IPS DF 6.9 (cell line): ENCODE results near the gene CACNA1C.

Source experiments
- DNase-seq: peaks from one replicate; pipeline ENCODE4 v3.0.0-alpha.2; 2013; ENCODE audit warnings: low read depth, low spot score
- H3K27ac ChIP-seq: one replicate; pipeline ENCODE4 v1.5.1; 2013; ENCODE audit warnings: low read length, control low read depth
- H3K27me3 ChIP-seq: 2 replicates; pipeline ENCODE4 v1.6.1; 2013; ENCODE audit warnings: mild to moderate bottlenecking, low read length; ENCODE audit not compliant: control insufficient read depth, insufficient read depth
- H3K36me3 ChIP-seq: 2 replicates; pipeline ENCODE4 v1.6.1; 2013; ENCODE audit warnings: low read length; ENCODE audit not compliant: control insufficient read depth, insufficient read depth
- H3K4me1 ChIP-seq: 2 replicates; pipeline ENCODE4 v1.6.1; 2013; ENCODE audit warnings: low read length; ENCODE audit not compliant: control insufficient read depth, insufficient read depth
- H3K4me3 ChIP-seq: 2 replicates; pipeline ENCODE4 v1.5.1; 2013; ENCODE audit warnings: mild to moderate bottlenecking, low read length
- H3K9me3 ChIP-seq: 2 replicates; pipeline ENCODE4 v1.6.1; 2013; ENCODE audit warnings: low read length, inconsistent platforms; ENCODE audit not compliant: control insufficient read depth, insufficient read depth
- WGBS: extraction: QIAGEN DNeasy Blood & Tissue Kit; methylation state at CpG from one replicate; pipeline ENCODE4 v1.1.7; 2013; ENCODE audit warnings: mixed read lengths, missing lambda C conversion rate; ENCODE audit not compliant: insufficient read length, insufficient coverage; 5-methylcytosine and 5-hydroxymethylcytosine counted together

CACNA1C gene

DNA sequence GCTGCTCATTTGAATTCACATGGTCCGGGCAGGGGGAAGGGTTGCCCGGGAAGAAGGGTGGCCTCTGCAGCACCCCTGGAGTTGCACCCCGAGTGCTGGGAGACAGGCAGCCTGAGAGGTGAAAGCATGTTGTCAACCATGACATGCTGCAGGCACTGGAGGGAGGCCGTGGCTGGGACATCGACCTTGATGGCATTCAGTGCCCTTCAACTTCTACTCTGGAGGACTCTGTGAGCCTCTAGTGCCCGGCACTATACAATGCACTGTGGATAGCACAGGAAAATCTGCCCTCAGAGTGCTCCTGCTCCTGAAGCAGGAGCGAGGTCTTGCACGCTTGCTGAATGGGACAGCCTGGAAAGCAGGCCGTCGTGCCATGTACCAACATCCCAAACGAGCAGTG is 382.7 kb downstream of the CACNA1C start:
- no CpG with 5 or more reads among the region's 11 CpGs for WGBS
- Histone ChIP-seq H3K9me3 (no peaks in the 10 kb centered on the region), H3K27ac (no peak overlapping the region), H3K4me3 (no peak overlapping the region), H3K4me1 (no peaks in the 10 kb centered on the region), H3K36me3 (no peaks in the 10 kb centered on the region), H3K27me3 (no peaks in the 10 kb centered on the region)
- DNase-seq, result no peak

DNA sequence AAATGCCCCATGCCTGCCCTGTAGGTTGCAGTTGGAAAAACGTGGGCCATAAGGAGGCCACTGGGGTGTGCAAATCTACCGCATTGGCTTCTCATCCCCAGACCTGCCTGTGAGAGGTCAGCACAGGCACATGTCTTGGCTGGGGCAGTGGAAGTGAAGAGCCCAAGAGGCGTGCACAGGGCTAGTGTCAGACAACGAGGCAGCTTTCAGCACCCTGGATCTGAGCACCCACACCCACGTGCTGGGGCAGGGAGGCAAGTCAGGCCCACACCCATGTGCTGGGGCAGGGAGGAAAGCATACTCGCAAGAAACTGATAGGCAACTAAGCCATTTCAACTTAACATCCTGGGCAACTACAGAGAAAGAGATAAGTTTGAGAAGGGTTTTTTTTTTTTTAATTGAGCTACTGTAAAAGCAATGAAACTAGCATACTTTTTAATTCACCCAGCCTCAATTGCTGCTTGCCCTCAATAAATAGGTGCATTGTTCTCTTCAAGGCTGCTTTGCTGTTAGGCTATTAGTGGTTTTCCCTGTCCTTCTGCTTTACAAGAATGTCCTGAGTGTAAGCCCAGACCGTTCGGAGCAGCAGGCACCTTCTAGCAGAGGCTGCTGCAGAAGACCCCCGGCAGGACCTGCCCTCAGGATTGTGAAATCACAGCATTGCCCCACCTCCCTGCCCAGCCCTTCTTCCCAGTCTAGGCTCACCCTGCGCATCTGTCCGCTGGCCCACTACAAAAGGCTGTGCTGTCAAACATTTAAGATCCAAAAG is 386.7 kb downstream of the CACNA1C start:
- H3K4me1 ChIP-seq, result no peaks in the 10 kb centered on the region
- no CpG with 5 or more reads among the region's 11 CpGs for WGBS
- no peaks in the 10 kb centered on the region for H3K36me3 ChIP-seq
- H3K27ac ChIP-seq, result no peak overlapping the region
- no peak overlapping the region for H3K4me3 ChIP-seq
- DNase-seq, result no peak
- no peaks in the 10 kb centered on the region for H3K9me3 ChIP-seq
- no peaks in the 10 kb centered on the region for H3K27me3 ChIP-seq

DNA sequence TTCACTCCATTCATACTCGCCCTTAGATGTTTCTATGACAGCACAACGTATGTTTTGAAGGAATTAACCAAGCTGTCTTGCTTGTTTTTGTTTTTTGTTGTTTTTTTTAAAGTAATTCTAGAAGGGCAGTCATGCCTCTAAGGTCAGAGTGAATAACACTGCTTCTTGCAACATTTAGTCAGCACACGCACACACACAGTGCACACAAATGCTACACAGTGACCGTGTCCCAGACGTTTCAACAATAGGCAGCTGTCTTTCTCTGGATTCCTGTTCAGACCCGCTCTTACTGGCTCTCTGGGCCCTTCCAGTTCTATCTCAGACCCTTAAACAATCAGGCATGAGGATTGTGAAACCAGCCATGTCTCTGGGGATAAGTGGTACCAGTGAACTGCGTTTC is 391.0 kb downstream of the CACNA1C start:
- DNase-seq, result no peak
- H3K4me1 ChIP-seq, result no peaks in the 10 kb centered on the region
- no peaks in the 10 kb centered on the region for H3K36me3 ChIP-seq
- no CpG with 5 or more reads among the region's 7 CpGs for WGBS
- no peak overlapping the region for H3K4me3 ChIP-seq
- H3K27ac ChIP-seq, result no peak overlapping the region
- no peaks in the 10 kb centered on the region for H3K27me3 ChIP-seq
- H3K9me3 ChIP-seq, result no peaks in the 10 kb centered on the region

DNA sequence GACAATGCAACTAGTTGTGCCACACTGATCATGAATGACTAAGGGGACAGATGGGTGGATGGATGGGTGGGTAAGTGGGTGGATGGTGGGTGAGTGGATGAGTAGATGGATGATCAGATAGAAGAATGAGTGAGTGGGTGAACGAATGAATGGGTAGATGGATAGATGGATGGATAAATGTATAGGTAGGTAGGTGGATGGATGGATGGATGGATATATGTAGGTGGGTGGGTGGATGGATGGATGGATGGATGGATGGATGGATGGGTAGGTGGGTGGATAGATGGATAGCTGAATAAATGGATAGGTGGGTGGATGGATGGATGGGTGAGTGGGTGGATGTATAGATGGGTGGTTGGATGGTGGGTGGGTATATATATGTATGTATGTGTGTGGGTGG is 393.2 kb downstream of the CACNA1C start:
- Histone ChIP-seq H3K4me3 (no peak overlapping the region), H3K36me3 (no peaks in the 10 kb centered on the region), H3K9me3 (no peaks in the 10 kb centered on the region), H3K27ac (no peak overlapping the region), H3K27me3 (no peaks in the 10 kb centered on the region), H3K4me1 (no peaks in the 10 kb centered on the region)
- 100% methylated on average over 1 of the region's 1 CpG for WGBS
- no peak for DNase-seq

DNA sequence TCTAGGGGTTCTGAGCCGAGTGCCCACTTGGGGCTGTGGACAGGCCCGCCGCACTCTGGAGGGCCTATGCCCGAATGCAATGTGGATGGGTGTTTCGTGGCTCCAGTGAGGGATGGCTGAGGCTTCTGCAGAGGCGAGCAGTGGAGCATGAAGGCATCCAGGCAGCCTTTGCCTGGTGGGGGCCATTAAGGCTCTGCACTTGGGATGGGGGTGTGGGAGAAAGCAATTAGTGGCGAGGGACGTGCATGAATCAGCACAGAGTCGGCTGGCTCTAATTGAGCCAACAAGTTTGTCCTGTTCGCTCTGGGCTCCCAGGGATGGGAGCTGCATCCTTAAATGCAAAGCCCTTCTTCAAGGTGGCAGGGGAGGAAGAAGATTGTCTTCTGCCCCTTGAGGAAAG is 395.1 kb downstream of the CACNA1C start:
- DNase-seq, result no peak
- WGBS, result no CpG with 5 or more reads among the region's 10 CpGs
- Histone ChIP-seq H3K4me3 (no peak overlapping the region), H3K4me1 (no peaks in the 10 kb centered on the region), H3K27ac (no peak overlapping the region), H3K27me3 (no peaks in the 10 kb centered on the region), H3K36me3 (no peaks in the 10 kb centered on the region), H3K9me3 (no peaks in the 10 kb centered on the region)

DNA sequence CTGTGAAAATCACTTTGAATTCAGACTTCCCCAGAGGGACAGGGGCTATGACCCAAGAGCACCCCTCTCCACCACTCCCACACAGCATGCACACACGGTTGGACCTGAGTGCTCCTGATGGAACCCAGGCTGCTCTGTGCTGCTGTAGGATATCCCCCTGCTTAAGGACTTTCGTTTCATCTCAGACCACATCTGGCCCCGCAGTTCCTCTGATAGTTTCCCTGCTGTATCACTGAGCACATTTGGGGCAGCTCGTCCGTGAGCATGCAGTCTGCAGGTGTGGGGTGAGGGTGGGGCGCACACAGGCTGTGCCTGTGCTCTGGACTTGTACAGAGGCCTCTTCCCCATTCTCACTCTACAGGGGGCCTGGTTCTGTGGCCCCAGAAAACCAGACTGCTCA is 396.8 kb downstream of the CACNA1C start:
- no peaks in the 10 kb centered on the region for H3K4me1 ChIP-seq
- no peaks in the 10 kb centered on the region for H3K27me3 ChIP-seq
- H3K36me3 ChIP-seq, result no peaks in the 10 kb centered on the region
- H3K4me3 ChIP-seq, result no peak overlapping the region
- no peak for DNase-seq
- H3K27ac ChIP-seq, result no peak overlapping the region
- no peaks in the 10 kb centered on the region for H3K9me3 ChIP-seq
- WGBS, result no CpG with 5 or more reads among the region's 6 CpGs

DNA sequence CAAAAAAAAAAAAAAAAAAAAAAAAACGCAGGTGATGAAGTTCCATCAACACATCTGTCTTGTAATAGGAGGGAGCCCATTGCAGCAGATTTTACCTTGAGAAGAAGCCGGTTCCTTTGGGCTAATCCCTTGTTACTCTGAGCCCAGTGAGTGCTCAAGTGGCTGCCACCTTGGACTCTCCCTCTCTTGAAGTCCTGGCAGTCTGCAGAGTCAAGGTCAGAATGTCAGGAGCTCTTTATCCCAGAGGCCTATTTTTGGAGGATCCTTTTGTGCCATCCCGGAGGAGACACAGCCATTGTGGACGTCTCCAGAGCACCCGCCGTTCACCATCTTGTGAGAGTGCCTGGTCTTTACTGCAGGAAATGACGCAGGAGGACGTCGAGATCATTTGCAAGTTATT is 397.8 kb downstream of the CACNA1C start:
- no peaks in the 10 kb centered on the region for H3K9me3 ChIP-seq
- no peaks in the 10 kb centered on the region for H3K4me1 ChIP-seq
- whole genome bisulfite sequencing, result no CpG with 5 or more reads among the region's 9 CpGs
- H3K36me3 ChIP-seq, result no peaks in the 10 kb centered on the region
- DNase-seq, result no peak
- no peak overlapping the region for H3K27ac ChIP-seq
- H3K4me3 ChIP-seq, result no peak overlapping the region
- no peaks in the 10 kb centered on the region for H3K27me3 ChIP-seq

DNA sequence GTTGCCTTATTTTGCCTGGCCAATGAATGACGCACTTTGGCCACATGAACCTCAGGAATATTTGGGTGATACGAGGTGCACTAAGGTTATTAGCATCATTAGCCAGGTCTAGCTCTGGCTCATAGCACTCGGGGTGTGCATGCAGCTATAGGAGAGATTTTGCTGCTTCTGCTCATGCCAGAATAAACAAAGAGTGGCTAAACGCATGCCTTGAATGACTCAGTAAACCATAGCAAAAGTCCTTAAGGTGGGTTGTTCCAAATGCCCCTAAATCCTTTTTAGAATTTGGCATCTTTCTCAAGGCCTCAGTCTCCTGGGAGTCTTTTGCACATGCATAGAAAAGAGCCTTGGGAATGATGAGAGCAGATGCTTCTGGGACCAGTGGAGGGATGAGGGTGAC is 398.2 kb downstream of the CACNA1C start:
- H3K27ac ChIP-seq, result no peak overlapping the region
- no CpG with 5 or more reads among the region's 4 CpGs for WGBS
- no peak overlapping the region for H3K4me3 ChIP-seq
- no peak for DNase-seq
- no peaks in the 10 kb centered on the region for H3K27me3 ChIP-seq
- no peaks in the 10 kb centered on the region for H3K36me3 ChIP-seq
- H3K4me1 ChIP-seq, result no peaks in the 10 kb centered on the region
- no peaks in the 10 kb centered on the region for H3K9me3 ChIP-seq

DNA sequence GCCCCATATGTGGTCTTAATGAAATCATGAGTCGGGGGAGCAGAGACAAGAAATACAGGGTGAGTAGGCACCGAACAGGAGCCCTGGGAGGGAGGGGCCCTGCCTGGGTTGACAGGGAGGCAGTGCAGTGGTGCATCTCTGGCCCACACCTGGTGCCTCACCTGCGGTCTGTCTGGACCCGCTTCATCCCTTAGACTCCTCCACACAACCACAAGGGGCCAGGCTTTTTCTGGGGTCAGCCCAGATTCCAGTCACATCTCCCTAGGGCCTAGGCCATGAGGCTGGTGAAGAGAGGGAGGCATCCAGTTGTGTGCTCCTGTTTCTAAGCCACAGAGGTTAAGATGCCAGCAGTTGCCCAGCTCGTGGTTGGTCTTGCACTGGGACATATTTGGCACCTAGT is 398.7 kb downstream of the CACNA1C start:
- no peaks in the 10 kb centered on the region for H3K9me3 ChIP-seq
- H3K4me3 ChIP-seq, result no peak overlapping the region
- no peaks in the 10 kb centered on the region for H3K4me1 ChIP-seq
- no CpG with 5 or more reads among the region's 5 CpGs for WGBS
- DNase-seq, result no peak
- no peaks in the 10 kb centered on the region for H3K27me3 ChIP-seq
- no peaks in the 10 kb centered on the region for H3K36me3 ChIP-seq
- no peak overlapping the region for H3K27ac ChIP-seq

DNA sequence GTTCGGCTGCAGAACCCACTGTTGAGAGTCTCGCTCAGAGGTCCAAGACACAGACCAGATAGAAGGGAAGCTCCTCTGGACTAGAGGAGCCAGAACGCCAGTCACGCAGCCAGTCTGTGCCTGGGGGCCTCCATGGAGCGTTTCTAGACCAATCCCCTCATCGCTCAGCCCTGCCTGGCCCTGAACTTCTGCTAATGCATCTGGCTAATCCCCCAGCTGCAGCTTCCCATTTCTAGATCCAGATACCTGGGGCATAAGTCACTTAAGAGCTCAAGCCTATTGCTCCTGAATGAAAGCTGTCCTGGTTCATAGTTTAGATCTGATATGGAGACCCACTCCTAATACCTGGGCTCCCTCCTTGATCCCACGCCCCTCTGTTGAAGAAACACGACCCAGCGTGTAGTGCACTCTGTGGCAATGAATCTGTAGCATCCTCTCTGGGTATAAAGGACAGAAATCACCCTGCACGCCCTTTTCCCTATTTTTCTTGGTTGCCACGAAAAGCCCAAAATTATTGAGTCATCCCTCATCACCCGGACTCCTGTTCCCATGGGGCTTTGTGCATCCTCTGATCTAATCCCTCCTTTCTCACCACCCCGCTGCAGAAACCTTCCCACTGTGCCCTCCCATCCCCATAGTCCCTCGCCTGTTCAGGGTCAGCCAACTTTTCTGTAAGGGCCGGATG is 400.4 kb downstream of the CACNA1C start:
- H3K27me3 ChIP-seq, result no peaks in the 10 kb centered on the region
- no CpG with 5 or more reads among the region's 15 CpGs for WGBS
- no peaks in the 10 kb centered on the region for H3K9me3 ChIP-seq

DNA sequence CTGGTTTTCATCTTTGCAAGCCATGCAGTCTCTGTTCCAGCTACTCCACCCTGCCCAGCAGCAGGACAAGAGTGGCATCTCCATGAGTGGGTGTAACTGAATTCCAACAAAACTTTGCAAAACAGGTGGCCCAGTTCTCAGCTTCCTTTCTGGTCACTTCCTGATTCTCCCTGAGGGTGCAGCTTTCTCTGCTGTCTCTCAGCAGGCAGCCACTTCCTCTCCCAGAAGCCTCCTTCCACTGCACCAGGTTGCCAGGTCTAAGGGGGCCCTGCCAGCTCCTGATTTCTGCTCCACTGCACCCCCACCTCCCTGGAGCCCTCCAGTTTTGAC is 400.9 kb downstream of the CACNA1C start:
- H3K36me3 ChIP-seq, result no peaks in the 10 kb centered on the region
- no peak for DNase-seq
- H3K27ac ChIP-seq, result no peak overlapping the region
- no peaks in the 10 kb centered on the region for H3K9me3 ChIP-seq
- H3K27me3 ChIP-seq, result no peaks in the 10 kb centered on the region
- no peaks in the 10 kb centered on the region for H3K4me1 ChIP-seq
- no peak overlapping the region for H3K4me3 ChIP-seq

More for the DNA sequence above, 400.4 kb downstream of the CACNA1C start:
- no peak for DNase-seq
- Histone ChIP-seq H3K27ac (no peak overlapping the region), H3K4me3 (no peak overlapping the region), H3K36me3 (no peaks in the 10 kb centered on the region), H3K4me1 (no peaks in the 10 kb centered on the region)
